ENCODE results near the gene ERLIN1. TPM values are rescaled to one million over a fixed set of nuclear protein-coding genes. Genes with fewer than 3 reads are reported as not detected.

The ERLIN1 gene
- total RNA-seq, 1 experiment from 2014 or later, result 33.0 TPM

- no peak for TF ChIP-seq CTCF (conservative IDR thresholded peaks at IDR 0.05)
- no peak overlapping the region for H3K14ac ChIP-seq (ENCODE audit: insufficient read depth, low read length)
- Mint-ChIP-seq H3K36me3 (ENCODE audit: insufficient read depth in 1 of 3, low read depth in 3 of 3) (peaks cover 8 to 53% (median 40%) of the 10 kb centered on the region in 3 experiments; a peak in 6 of 7 replicates), H3K9me3 (no peaks in the 10 kb centered on the region), H3K27ac (no peak overlapping the region), H3K27me3 (ENCODE audit: low read depth) (peaks cover under 1% of the 10 kb centered on the region; the same call in 1 of the 2 replicates), H3K4me1 (peaks cover 6 to 13% of the 10 kb centered on the region in 2 experiments), H3K4me3 (no peak overlapping the region)
- no peak overlapping the region for H3K27ac ChIP-seq (ENCODE audit: insufficient read length, low read depth, low read length)
- no peak overlapping the region for H3K9ac ChIP-seq (ENCODE audit: extremely low read depth, insufficient read length, low read length)
- H4K20me1 ChIP-seq (ENCODE audit: control insufficient read depth, insufficient read depth, insufficient read length), result no peaks in the 10 kb centered on the region
- no peak overlapping the region for H2BK15ac ChIP-seq (ENCODE audit: low read depth, low read length)
- no CpG with 5 or more reads among the region's 6 CpGs for WGBS (ENCODE audit: extremely low coverage, insufficient read length, low lambda C conversion rate)
- H3K23ac ChIP-seq (ENCODE audit: insufficient read length, low read depth, low read length), result no peak overlapping the region
- no peak overlapping the region for H2BK20ac ChIP-seq (ENCODE audit: low read depth, low read length, poor library complexity, severe bottlenecking)
- H4K8ac ChIP-seq (replicated peaks; ENCODE audit: insufficient read length, low read depth, low read length), result no peak overlapping the region
- H2BK5ac ChIP-seq (ENCODE audit: insufficient read length, low read length), result no peak overlapping the region
- no peak overlapping the region for H2BK120ac ChIP-seq (ENCODE audit: low read depth, low read length, poor library complexity, severe bottlenecking)
- H3K79me1 ChIP-seq (ENCODE audit: insufficient read depth, low read depth, low read length, poor library complexity, severe bottlenecking), result no peaks in the 10 kb centered on the region
- H3K23me2 ChIP-seq (ENCODE audit: insufficient read length, low read depth, low read length, poor library complexity, severe bottlenecking), result no peaks in the 10 kb centered on the region
- H3K9me3 ChIP-seq (ENCODE audit: control insufficient read depth, low read depth, low read length), result no peaks in the 10 kb centered on the region
- H3K4ac ChIP-seq (ENCODE audit: low read depth, low read length), result no peak overlapping the region
- H3K4me1 ChIP-seq (ENCODE audit: insufficient read depth, low read length), result peaks cover 3% of the 10 kb centered on the region; the same call in 1 of the 2 replicates
- H3K27me3 ChIP-seq (ENCODE audit: insufficient read depth, low read length), result no peaks in the 10 kb centered on the region
- no peak for DNase-seq
- H3K56ac ChIP-seq (ENCODE audit: insufficient read length, low read depth, low read length), result no peak overlapping the region
- no peak overlapping the region for H2BK12ac ChIP-seq (ENCODE audit: insufficient read length, low read depth, low read length)
- H2AFZ ChIP-seq (ENCODE audit: low read length), result no peak overlapping the region
- H4K91ac ChIP-seq (ENCODE audit: insufficient read length, low read depth, low read length), result no peak overlapping the region
- no peak overlapping the region for H2AK5ac ChIP-seq (ENCODE audit: insufficient read length, low read length)
- no peak overlapping the region for H3K4me2 ChIP-seq (ENCODE audit: insufficient read depth, insufficient read length, low read length)
- H3K79me2 ChIP-seq (ENCODE audit: insufficient read depth, low read length), result no peaks in the 10 kb centered on the region
- no peak overlapping the region for H4K5ac ChIP-seq (ENCODE audit: insufficient read length, low read depth, low read length)
- H3K18ac ChIP-seq (ENCODE audit: insufficient read length, low read depth, low read length), result no peak overlapping the region
- no peak overlapping the region for H3T11ph ChIP-seq (ENCODE audit: low read length)
Measured at GRCh38 chr10:100151723-100152300, 34.0 kb downstream of the ERLIN1 start.
